Right atrium auricular region (tissue), 2 donors: ENCODE measurements around the gene CST5. TPM values are rescaled to one million over a fixed set of nuclear protein-coding genes. Genes with fewer than 3 reads are reported as not detected.
"Not testable (repeated sequence)": the region's sequence is repeated elsewhere in the genome, so short reads cannot be mapped to it uniquely, and the experiment has no call there.

ENCODE experiments used
- DNase-seq: peaks from one replicate; pipeline ENCODE4 v3.0.0-alpha.2; 2019; ENCODE audit warnings: low spot score
- H3K27ac ChIP-seq, 2 donors: fragments of 200-600 bp; sonication (generic); 1 replicate in 1 of 2; 2 replicates in 1 of 2; pipeline ENCODE4 v1.5.1; 2016 to 2019
- H3K27me3 ChIP-seq, 2 donors: fragments of 200-600 bp; sonication (generic); one replicate each; pipeline versions ENCODE4 v1.5.1 to v1.6.0; 2017 to 2019
- H3K36me3 ChIP-seq: fragments of 200-600 bp; sonication (generic); one replicate; pipeline ENCODE4 v1.5.1; 2016
- H3K4me1 ChIP-seq, 2 donors: fragments of 200-600 bp; sonication (generic); one replicate each; pipeline versions ENCODE4 v1.5.1 to v1.6.0; 2017 to 2019
- H3K4me3 ChIP-seq, 2 donors: fragments of 200-600 bp; sonication (generic); 1 replicate in 1 of 2; 2 replicates in 1 of 2; pipeline ENCODE4 v1.5.1; 2017 to 2019; ENCODE audit warnings: mild to moderate bottlenecking in 1 of 2, moderate library complexity in 1 of 2
- H3K9me3 ChIP-seq, 2 donors: fragments of 200-600 bp; sonication (generic); one replicate each; pipeline ENCODE4 v1.5.1; 2019
- CTCF ChIP-seq, 2 donors: fragments of 200-600 bp; sonication (generic); IDR thresholded peaks; one replicate each; pipeline ENCODE4 v1.5.1; 2019; ENCODE audit warnings: antibody characterized with exemption in 2 of 2
- total RNA-seq, 2 donors: library from RNA; depleted of rRNA; stranded (reverse); fragments of >200 nt; gene quantifications; one replicate each; pipeline ENCODE4 v1.1.0, GENCODE V29; 2016

Gene CST5
- total RNA-seq, 2 donors from 2014 or later, result not detected

DNA sequence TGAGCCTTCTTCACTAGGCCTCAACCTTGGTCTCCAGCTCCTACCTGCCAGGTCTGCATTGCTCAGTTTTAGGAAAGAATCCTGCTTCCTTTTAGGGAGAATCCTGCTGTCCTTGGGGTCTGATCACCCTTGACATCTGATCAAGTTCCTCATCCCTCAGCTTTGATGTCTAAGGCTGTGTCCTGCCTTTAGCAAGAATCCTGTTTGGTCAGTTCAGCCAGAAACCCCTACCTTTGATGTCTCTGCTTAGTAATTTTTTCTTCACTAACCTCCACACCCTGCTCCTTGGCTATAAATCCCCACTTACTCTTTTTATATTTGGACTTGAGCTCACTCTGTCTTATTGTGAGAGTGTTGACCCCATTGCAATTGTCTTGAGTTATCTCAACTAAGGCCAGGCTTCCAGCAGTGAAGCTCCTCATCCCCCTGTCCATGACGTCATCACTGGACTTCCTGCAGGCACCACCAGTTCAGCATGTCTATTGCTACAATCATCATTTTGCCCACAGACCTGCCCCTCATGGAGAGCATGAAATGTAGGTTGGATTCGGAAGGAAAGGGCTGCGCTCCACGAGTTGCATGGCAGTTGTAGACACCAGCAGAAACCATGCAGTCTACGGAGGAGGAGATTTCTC, 4.7 kb upstream of the CST5 start:
- TF ChIP-seq CTCF (IDR thresholded peaks at IDR 0.05), result no peak
- H3K9me3 ChIP-seq, result no peaks in the 10 kb centered on the region
- no peaks in the 10 kb centered on the region for H3K27me3 ChIP-seq
- H3K36me3 ChIP-seq, result no peaks in the 10 kb centered on the region
- H3K27ac ChIP-seq, result no peak overlapping the region
- no peaks in the 10 kb centered on the region for H3K4me1 ChIP-seq
- no peak overlapping the region for H3K4me3 ChIP-seq
- DNase-seq, result no peak

- no peak overlapping the region for H3K27ac ChIP-seq
- TF ChIP-seq CTCF (IDR thresholded peaks at IDR 0.05), result no peak
- no peaks in the 10 kb centered on the region for H3K4me1 ChIP-seq
These were observed 1.8 kb upstream of the CST5 start for GRCh38 chr20:23881371-23881770.

DNA sequence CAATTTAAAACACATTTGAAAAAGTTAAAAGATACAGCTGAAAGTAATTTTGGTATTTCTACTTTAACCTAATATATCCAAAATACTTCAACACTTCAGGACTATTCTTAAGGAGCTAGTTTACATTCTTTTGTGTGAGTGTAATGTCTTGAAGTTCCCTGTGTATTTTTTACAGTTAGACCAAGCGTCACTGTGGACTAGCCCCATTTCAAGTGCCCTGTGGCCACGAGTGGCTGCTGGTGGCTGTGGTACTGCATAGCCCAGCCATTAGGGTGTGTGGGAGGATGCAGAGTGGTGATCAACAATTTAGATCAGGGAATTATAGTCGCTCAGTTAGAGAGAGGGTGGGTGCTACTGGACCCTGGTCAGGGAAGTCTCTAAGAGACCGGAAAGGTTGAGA, 869 bp upstream of the CST5 start:
- H3K9me3 ChIP-seq, result no peaks in the 10 kb centered on the region
- DNase-seq, result no peak
- H3K27ac ChIP-seq, result no peak overlapping the region
- H3K36me3 ChIP-seq, result no peaks in the 10 kb centered on the region
- no peaks in the 10 kb centered on the region for H3K4me1 ChIP-seq
- H3K4me3 ChIP-seq, result no peak overlapping the region
- TF ChIP-seq CTCF (IDR thresholded peaks at IDR 0.05), result no peak
- no peaks in the 10 kb centered on the region for H3K27me3 ChIP-seq

More at GRCh38 chr20:23881371-23881770, 1.8 kb upstream of the CST5 start:
- Histone ChIP-seq H3K9me3 (no peaks in the 10 kb centered on the region), H3K27me3 (no peaks in the 10 kb centered on the region), H3K4me3 (no peak overlapping the region), H3K36me3 (no peaks in the 10 kb centered on the region)
- no peak for DNase-seq

- H3K9me3 ChIP-seq, result no peaks in the 10 kb centered on the region
- TF ChIP-seq CTCF (IDR thresholded peaks at IDR 0.05), result no peak
- no peaks in the 10 kb centered on the region for H3K36me3 ChIP-seq
- DNase-seq, result no peak
- no peak overlapping the region for H3K27ac ChIP-seq
- H3K4me3 ChIP-seq, result no peak overlapping the region
- no peaks in the 10 kb centered on the region for H3K4me1 ChIP-seq
- H3K27me3 ChIP-seq, result no peaks in the 10 kb centered on the region
These were observed 345 bp upstream of the CST5 start for GRCh38 chr20:23879811-23880374.

DNA sequence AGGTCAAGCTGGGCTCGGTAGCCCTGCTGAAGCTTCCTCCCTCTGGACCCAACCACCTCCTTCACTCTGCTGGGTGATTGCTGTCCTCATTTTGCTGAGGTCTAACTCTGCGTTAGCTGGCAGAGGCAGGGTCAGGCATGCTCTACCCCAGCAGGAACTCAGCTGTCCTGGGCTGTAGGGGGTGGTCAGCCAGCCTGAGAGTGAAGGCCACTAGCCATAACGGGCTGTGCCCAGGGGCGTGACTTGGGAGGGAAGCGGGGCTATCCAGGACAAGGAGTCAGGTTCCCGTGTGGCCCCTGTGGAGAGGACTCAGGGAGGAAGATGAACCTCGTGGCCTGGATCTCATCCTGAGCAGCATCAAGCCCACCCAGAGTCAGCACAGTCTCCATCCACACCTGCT, 761 bp downstream of the CST5 start:
- H3K27ac ChIP-seq, result no peak overlapping the region
- H3K27me3 ChIP-seq, result no peaks in the 10 kb centered on the region
- DNase-seq, result no peak

DNA sequence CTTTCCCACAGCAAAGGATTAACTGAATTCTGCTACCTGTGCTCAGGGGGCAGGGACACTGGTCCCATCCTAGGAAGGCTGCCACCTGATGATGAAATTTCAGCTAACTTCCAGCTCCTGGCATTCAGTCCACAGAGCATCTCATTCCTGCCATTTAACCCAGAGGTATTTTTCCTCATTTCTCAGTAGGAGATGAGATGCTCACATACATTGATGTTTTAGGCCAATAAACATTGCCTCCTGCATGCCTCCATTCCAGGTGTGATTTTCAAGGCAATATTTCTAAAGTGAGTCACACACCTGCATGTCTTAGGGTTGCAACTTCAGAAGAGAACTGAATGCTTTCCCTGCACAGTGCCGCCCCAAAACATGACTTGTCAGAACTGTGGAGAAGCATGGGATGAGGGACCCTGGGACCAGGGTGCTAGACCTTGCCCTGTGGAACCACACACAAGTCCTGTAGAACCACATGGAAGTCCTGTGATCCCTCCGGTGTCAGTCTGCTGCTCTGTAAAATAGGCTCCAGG, 1.5 kb downstream of the CST5 start:
- not testable (repeated sequence) for H3K36me3 ChIP-seq, H3K4me1 ChIP-seq, H3K9me3 ChIP-seq, DNase-seq, H3K27ac ChIP-seq, H3K27me3 ChIP-seq, H3K4me3 ChIP-seq

More for the DNA sequence above, 761 bp downstream of the CST5 start:
- H3K4me1 ChIP-seq, result no peaks in the 10 kb centered on the region
- H3K4me3 ChIP-seq, result no peak overlapping the region
- no peak for TF ChIP-seq CTCF (IDR thresholded peaks at IDR 0.05)
- no peaks in the 10 kb centered on the region for H3K9me3 ChIP-seq
- H3K36me3 ChIP-seq, result no peaks in the 10 kb centered on the region
